GM18526 (cell line): Measurements from ENCODE around the gene ATAD3C.

ENCODE experiments used
- POLR2A ChIP-seq: IDR thresholded peaks from 3 replicates; pipeline ENCODE4 v1.6.1; 2011; ENCODE audit not compliant: insufficient read length; ENCODE audit errors: extremely low read depth

The ATAD3C gene

DNA sequence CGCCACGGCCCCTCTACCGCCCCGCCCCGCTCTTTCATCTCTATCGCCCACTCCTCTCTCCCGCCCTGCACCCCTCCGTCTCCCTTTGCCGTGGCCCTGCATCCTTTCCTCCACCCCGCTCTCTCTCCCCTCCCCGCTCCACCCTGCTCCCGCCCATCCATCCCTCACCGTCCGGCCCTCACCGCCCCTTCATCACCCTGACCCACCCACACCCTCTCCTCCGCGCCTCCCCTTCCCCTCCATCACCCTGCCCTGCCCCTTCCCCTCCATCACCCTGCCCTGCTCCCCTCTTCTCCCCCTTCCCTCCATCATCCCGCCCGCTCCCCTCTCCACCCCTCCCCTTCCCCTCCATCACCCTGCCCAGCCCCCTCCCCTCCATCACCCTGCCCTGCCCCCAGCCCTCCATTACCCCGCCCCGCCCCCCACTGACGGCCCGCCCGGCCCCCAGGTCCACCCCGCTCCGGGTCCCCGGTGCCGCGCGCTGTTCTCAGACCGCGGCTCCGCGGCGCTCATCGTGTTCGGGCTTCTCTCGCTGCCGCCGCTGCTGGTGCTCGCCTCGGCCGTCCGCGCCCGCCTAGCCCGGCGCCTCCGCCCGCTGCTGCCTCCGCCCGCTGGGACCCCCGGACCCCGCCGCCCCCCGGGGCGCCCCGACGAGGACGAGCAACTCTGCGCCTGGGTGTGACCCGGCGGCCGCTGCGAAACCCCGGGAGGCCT lies 22.2 kb upstream of the ATAD3C start:
- TF ChIP-seq POLR2A: no peak

DNA sequence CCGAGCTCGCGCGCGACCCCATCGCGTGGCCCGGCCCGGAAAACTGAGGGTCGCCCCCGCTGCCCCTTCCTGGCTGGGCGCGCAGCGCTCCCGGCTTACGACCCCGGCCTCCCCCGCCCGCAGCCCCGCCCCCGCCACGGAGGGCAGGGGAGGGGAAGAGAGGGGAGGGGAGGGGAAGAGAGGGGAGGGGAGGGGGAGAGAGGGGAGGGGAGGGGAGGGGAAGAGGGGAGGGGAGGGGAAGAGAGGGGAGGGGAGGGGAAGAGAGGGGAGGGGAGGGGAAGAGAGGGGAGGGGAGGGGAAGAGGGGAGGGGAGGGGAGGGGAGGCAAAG lies 21.7 kb upstream of the ATAD3C start:
- no peak for TF ChIP-seq POLR2A

DNA sequence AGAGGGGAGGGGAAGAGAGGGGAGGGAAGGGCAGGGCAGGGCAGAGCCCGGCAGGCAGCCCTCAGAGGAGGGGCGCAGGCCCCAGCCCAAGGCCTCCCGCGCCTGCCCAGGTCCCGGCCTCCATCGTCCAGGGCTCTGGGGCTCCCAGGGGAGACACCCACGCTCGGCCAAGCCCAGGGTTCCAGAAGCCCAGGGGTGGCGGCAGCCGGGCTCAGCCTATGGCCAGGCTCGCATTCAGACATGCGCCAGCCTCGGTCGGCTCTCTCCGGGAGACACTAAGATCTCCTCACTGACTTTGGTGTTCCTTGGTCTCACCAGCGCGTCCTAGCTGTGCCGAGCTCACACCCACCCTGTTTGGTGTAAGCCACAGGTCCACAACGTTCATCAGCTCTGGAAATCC lies 21.3 kb upstream of the ATAD3C start:
- TF ChIP-seq POLR2A: no peak

DNA sequence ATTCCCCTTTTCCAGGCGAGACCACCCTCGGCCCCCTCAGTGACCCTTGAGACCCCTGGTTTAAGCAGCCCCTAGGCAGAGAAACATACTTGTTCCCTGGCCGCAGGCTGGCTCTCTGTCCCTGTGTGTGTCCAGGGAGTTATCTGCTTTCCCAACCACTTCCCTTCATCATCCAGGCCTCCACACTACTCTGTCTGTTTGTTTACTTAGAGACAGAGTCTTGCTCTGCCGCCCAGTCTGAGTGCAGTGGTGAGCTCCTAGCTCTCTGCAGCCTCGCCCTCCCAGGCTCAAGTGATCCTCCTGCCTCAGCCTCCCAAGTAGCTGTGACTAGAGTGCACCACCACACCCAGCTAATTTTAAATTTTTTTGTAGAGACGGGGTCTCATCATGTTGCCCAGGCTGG lies 19.8 kb upstream of the ATAD3C start:
- TF ChIP-seq POLR2A: no peak

DNA sequence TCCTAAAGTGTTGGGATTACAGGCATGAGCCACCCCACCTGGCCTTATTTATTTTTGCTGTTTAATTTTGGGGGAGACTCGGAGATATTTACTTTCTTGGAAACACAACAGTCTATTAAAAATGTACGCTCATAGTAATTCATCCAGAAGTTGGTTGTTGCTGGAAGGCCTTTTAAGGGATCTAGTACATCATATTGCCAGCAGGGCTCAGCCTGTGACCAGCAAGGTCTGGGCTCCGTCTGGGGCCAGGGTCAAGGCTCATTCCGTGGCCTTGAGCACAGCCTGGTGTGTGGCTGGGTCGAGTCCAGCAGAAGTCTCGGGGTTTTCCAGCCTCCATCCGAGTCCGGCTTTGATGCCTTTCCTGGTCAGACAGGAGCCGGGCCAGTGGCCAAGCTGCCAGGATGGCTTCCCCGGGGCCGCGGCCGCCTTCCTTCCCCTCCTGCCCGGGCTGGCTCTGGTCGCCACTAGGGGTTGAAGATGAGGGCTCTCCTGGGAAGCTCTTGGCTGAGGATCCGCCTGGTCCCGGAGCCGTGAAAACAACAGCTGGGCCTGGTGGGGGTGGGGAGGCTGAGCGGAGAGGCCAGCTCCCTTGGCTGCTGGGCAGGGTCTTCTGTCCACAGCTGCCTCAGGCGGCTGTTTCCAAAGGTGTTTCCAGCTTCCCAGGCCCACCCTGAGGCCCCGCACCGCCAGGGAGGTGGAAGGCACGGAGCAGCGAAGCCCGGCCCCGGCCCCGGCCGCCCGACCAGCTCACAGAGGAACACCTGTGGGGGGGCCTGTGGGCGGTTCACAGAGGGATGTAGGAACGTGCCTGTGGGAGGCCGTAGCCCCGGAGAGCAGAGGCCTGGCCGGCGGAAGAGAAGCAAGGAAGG lies 19.1 kb upstream of the ATAD3C start:
- no peak for TF ChIP-seq POLR2A

DNA sequence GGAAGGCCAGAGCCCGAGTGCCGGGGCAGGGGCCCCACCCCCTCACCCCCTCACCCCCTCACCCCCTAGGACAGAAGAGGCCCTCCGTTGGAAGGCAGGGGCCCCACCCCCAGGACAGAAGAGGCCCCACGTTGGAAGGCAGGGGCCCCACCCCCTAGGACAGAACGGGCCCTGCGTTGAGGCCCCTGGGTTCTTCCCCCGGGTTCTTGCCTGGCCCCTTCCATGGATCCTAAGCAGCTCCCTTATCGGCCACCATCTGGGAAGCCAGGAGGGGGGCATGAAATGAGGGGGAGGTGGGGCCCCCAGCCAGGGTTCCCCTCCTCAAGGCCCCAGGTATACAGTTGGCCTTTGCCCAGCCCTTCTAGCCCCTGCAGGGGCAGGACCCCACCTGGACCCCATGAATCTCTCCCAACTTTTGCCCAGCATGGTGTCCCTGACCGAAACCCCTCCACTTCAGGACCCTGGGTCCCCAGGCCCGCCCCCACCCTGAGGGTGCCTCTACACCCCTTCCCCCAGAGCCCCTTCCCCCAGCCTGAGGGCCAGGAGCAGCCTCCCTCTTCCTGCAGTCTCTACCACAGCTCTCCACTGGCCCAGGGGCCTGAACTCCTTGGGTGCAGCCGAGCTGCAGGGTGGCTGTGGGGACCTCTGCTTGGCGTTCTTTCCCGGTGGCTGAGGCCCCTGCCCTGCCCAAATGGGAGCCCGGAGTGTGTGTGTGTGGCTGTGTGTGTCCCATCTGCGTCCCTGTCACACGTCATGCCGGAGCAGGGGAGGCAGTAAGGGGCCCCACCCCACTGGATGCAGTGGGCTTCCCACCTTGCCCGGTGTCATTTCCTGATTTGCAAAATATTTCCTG lies 18.3 kb upstream of the ATAD3C start:
- no peak for TF ChIP-seq POLR2A

DNA sequence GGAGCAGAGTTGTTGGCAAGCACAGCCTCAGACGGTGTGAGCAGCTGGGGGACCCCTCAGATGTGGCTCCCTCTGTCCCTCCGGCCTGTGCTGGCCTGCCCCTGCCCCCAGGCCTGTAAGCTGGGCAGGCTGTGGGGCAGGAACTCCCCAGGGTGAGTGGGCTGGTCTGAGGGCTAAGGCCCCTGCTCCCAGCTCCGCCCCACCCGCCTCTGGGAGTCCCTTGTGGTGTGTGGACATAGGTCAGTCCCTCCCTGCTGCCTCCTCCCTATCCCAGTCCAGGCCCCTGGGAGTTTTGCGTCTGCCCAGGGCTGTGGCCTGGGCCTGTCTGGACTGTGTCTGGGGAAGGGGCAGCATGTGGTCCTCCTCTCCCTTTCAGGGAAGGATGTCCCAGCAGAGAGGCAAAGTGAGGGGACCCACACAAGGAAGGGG lies 17.6 kb upstream of the ATAD3C start:
- TF ChIP-seq POLR2A: no peak

DNA sequence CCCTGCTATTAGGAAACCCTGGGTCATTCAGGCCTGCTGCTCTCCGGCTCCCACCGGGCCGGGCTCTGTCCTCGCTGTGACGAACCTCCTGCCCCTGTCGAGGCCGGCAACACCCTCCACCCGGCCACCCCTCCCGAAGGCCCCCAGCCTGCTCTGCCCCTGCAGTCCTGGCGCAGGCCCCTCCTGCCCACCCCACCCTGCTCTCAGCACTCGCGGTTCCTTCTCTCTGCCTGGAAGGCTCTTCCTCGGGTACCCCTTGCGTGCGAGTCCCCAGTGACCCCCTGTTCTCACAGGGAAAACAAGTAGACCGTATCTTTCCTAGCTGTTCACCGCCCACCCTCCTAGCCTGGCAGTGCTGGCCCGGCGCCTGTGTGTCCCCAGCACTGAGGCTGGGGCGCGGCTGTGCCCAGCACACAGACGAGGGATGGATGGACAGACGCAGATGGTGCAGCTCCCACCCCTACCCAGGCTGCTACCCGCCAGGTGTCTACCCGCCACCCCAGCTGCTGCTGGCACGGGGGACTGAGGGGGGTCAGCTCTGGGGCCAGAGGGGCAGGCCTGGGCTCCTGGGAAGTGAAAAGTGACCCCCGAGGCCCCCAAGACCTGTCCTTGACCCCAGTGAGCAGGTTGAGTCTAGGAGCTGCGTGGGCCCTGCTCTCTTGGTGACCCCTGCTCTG lies 17.1 kb upstream of the ATAD3C start:
- TF ChIP-seq POLR2A: no peak

DNA sequence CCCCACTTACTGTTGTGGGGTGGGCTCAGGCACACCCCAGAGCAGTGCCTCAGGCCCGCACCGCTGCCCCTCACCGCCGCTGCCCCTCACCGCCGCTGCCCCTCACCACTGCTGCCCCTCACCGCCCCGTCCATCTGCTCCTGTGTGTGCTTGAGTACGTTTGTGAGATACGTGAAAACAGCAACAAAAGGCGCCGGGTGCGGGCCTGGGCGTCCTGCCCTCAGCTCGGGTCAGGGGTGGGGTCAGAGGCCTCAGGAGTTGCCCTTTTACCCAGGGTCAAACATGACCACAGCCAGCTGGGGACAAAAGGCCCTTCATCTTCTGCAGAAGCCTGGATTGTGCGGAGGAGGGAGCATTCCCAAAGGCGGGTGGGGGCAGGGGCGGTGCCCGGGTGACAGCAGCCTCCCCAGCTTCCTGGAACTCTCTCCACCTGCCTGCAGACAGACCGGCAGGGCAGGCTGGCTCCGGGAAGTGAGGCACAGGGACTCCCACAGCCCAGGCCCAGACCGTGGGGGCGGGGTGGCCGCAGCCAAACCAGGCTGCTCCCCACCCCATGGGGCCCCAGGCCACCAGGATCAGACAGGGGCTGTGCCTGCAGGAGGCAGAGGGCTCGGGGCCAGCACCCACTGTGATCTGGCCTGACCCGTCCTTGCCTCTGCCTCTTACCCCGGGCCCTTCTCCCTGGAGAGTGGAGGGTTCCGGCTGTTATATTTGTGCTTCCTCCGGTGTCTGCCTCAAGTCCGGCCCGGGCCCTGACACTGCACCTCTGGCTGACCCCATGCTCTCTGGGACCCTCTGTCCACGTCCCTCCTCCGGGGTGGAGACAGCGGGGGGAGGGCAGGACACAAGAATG lies 16.3 kb upstream of the ATAD3C start:
- no peak for TF ChIP-seq POLR2A

DNA sequence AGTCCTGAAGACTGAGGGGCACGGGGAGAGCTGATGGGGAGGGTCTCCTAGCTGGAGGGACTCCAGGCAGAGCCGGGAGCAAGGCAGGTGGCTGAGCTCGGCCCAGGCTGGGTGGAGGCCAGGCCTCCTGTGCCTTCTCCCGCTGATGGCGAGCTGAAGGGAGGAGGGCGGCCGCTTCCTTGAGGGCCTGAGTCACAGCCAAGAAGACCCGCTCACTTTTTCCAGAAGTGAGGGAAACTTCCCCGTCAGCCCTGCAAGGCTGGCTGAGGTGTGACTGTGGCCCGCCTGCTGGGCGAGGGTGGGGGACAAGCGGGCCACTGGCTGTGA lies 15.7 kb upstream of the ATAD3C start:
- no peak for TF ChIP-seq POLR2A

DNA sequence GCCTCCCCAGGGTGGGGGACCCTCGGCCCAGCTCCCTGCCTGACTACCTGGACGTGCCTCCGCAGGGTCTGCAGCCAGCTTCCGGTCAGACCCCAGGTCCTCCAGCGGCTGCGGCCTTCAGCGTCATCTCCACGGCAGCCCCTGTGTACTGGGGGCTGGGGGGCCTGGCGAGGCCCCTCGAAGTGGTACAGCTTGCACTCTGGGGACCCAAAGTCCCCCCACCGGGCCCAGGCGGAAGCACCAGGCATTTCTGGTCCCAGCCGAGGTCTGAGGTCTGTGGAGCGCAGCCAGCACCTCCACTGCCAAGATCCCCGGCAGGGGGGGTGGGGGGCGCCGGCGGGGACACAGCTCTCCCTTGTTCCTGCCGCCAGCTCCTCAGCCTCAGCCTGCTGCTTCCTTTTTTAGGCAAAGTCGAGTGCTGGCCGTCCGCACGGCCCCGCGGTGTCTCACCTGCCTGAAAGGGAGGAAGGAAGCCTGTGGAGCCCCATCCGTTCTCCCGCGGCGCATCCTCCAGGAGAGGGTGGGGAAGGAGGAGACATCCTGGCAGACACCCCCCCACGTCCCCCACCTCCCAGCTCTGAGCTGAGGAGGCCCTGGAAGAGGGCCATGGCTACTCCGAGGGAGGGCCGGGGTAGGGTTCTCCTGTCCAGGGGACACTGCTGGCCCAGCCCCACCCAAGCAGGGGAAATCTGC lies 15.2 kb upstream of the ATAD3C start:
- no peak for TF ChIP-seq POLR2A

DNA sequence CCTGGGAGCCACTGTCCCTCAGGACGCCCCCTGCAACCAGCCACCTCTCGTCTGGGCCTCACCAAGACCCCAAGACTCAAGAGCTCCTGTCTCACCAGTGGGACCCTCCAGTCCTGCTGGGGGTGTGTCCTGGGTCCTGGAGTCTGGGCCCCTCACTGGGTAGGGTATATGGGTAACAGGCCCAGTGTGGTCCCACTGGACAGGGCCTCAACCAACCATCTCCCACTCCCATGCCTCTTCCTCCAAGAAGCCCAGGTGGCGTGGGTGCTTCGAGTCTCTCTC lies 14.7 kb upstream of the ATAD3C start:
- TF ChIP-seq POLR2A: no peak

DNA sequence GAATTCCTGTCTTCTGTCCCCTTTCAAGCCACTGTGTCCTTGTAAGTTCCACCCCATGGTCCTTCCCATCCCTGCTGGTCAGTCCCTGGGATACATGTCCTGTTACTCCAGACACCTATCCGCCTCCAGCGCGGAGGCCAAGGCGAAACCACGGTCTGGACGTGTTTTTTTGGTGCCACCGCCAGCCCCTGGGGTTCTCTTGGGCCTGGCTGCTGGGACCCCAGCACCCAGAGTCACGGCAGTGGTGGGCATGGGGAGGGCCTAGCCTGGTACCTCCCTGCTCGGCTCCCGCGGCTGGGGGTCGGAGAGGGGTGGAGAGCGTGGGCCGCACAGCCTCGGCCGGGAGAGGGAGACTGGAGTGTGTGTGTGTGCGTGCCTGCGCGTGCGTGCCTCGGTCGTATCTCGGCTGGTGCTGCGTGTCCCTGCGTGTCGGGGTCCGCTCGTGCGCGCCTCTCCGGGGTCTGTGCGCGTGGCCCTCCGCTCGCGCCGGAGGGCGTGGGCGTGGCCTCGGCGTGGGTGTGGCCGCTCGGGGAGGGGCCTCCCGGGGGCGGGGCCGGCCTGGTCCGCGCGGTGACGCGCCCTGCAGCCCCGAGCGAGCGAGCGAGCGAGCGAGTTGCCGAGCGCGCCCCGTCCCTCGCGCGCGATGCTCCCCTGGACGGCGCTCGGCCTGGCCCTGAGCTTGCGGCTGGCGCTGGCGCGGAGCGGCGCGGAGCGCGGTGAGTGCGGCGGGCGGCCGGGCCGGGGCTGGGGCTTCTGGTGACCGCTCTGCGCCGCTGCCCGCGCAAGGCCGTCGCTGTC lies 14.2 kb upstream of the ATAD3C start, which contains the start of gene VWA1:
TSS of gene VWA1 (plus strand) at position 585 of the 798 bp plus-strand sequence. CDS start at position 644, 59 bp downstream.
- TF ChIP-seq POLR2A: no peak
